A549 treated with Mapracorat at 1 μM for 4 hours (cell line): Measurements from ENCODE around the gene KIF5C. TPM values are rescaled to one million over a fixed set of nuclear protein-coding genes. Genes with fewer than 3 reads are reported as not detected.

Experiments
- total RNA-seq: library from RNA; stranded (reverse); fragments of 200-300 nt; extraction: Qiagen RNA extraction; gene quantifications from 5 replicates; pipeline ENCODE4 v1.2.3, GENCODE V29; 2022

Gene KIF5C
- 0.30 to 0.77 TPM (median 0.35 TPM) in 5 replicates for total RNA-seq

DNA sequence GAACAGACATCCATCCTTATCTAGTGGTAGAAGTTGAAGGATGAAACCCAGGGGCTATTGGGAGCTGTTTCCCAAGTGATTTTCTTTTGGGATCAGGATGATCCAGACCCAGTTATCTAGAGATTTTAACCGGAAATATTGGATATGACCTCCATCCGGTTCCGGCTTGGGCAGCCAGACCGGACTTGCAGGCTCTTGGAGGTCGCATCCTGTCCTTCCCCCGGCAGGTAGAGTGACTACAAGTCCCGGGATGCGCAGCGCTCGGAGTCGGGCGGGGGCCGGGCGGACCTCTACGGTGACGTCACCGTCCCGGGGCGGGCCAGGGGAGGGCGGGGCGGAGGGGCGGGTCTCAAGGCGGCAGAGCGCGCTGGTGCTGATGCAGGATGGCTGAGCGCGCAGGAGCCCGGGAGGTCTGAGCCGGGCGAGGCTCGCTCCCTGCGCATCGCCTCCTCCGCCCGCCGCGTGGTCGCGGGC is at the start of gene KIF5C:
KIF5C (plus strand) TSS at position 360 of the 474 bp plus-strand sequence. CDS start 391 bp downstream, outside the sequence.

GRCh38 chr2:149038442-149039212 is 163.6 kb downstream of the KIF5C start, which contains the start of gene LYPD6B:
TSS of gene LYPD6B (plus strand) at chr2:149038699. CDS start at chr2:149130949, 92,250 bp downstream.

Other genes with a start within 250 kb of the KIF5C start
- gene EPC2, start 230.5 kb upstream of the KIF5C start, total RNA-seq: 9.3 to 10.7 TPM (median 10.6 TPM) in 5 replicates
- not detected in 5 replicates for gene LYPD6B, start 163.5 kb downstream of the KIF5C start, total RNA-seq